Right atrium auricular region (tissue), 2 donors: ENCODE measurements around the gene SH2D2A. TPM values are rescaled to one million over a fixed set of nuclear protein-coding genes. Genes with fewer than 3 reads are reported as not detected.

Experiments used
- DNase-seq: peaks from one replicate; pipeline ENCODE4 v3.0.0-alpha.2; 2019; ENCODE audit warnings: low spot score
- H3K27ac ChIP-seq, 2 donors: fragments of 200-600 bp; sonication (generic); 1 replicate in 1 of 2; 2 replicates in 1 of 2; pipeline ENCODE4 v1.5.1; 2016 to 2019
- H3K27me3 ChIP-seq, 2 donors: fragments of 200-600 bp; sonication (generic); one replicate each; pipeline versions ENCODE4 v1.5.1 to v1.6.0; 2017 to 2019
- H3K36me3 ChIP-seq: fragments of 200-600 bp; sonication (generic); one replicate; pipeline ENCODE4 v1.5.1; 2016
- H3K4me1 ChIP-seq, 2 donors: fragments of 200-600 bp; sonication (generic); one replicate each; pipeline versions ENCODE4 v1.5.1 to v1.6.0; 2017 to 2019
- H3K4me3 ChIP-seq, 2 donors: fragments of 200-600 bp; sonication (generic); 1 replicate in 1 of 2; 2 replicates in 1 of 2; pipeline ENCODE4 v1.5.1; 2017 to 2019; ENCODE audit warnings: mild to moderate bottlenecking in 1 of 2, moderate library complexity in 1 of 2
- H3K9me3 ChIP-seq, 2 donors: fragments of 200-600 bp; sonication (generic); one replicate each; pipeline ENCODE4 v1.5.1; 2019
- total RNA-seq, 2 donors: library from RNA; depleted of rRNA; stranded (reverse); fragments of >200 nt; gene quantifications; one replicate each; pipeline ENCODE4 v1.1.0, GENCODE V29; 2016
- TF ChIP-seq, protein P1 (sequence below), 2 donors: fragments of 200-600 bp; sonication (generic); IDR thresholded peaks; one replicate each; pipeline ENCODE4 v1.5.1; 2019; ENCODE audit warnings: antibody characterized with exemption in 2 of 2

Gene SH2D2A
- total RNA-seq, 2 donors from 2014 or later: 0.30 to 0.98 TPM

DNA sequence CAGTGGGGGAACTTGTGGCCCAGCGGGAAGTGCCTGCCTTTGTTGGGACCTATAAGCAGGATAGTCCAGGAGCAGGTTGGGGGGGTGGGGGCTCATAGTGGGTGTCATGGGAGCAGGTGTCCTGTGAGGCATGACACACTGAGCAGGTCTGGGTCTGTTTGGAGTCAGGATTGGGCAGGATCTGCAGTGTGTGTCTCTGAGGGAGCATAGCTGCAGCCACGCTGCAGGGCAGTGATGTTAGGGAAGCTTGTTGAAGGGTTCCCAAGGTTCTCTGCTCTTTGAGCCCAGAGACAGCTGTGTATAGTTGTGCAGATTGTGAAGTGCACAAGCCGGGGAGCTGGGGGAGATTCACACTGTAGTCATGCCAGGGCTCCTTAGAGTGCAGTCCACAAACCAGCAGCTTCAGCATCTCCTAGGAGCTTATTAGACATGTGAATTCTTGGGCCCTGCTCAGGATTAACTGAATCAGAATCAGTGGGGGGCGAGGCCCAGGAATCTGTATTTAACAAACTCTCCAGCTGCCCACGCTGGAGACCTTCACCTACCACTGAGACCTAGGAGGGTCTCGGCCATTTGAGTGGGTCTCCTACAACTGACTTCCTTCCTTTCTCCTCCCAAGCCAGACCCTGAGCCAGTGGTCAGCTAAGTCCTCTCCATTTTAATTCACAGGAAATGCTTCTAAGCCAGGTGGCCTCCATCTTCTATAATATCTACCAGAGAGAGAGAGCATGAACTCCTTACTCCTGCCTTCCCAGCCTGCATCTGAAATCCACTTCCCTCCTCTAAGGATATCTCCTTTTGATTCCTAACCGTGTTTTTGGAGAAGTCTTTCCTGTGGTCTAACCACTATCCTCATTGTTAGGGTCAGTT is 31.2 kb upstream of the SH2D2A start:
- DNase-seq: no peak
- TF ChIP-seq, protein P1, sequence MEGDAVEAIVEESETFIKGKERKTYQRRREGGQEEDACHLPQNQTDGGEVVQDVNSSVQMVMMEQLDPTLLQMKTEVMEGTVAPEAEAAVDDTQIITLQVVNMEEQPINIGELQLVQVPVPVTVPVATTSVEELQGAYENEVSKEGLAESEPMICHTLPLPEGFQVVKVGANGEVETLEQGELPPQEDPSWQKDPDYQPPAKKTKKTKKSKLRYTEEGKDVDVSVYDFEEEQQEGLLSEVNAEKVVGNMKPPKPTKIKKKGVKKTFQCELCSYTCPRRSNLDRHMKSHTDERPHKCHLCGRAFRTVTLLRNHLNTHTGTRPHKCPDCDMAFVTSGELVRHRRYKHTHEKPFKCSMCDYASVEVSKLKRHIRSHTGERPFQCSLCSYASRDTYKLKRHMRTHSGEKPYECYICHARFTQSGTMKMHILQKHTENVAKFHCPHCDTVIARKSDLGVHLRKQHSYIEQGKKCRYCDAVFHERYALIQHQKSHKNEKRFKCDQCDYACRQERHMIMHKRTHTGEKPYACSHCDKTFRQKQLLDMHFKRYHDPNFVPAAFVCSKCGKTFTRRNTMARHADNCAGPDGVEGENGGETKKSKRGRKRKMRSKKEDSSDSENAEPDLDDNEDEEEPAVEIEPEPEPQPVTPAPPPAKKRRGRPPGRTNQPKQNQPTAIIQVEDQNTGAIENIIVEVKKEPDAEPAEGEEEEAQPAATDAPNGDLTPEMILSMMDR (IDR thresholded peaks at IDR 0.05): no peak
- H3K27ac ChIP-seq: no peak overlapping the region
- peaks cover 0 to 30% of the 10 kb centered on the region in 2 donors for H3K4me1 ChIP-seq
- H3K4me3 ChIP-seq: no peak overlapping the region
- no peaks in the 10 kb centered on the region for H3K9me3 ChIP-seq
- H3K27me3 ChIP-seq: peaks cover 0 to 5% of the 10 kb centered on the region in 2 donors
- H3K36me3 ChIP-seq: no peaks in the 10 kb centered on the region

GRCh38 chr1:156846643-156847042 is 30.0 kb upstream of the SH2D2A start:
- Histone ChIP-seq H3K27ac (no peak overlapping the region), H3K27me3 (peaks cover 0 to 5% of the 10 kb centered on the region in 2 donors), H3K36me3 (no peaks in the 10 kb centered on the region), H3K4me1 (peaks cover 0 to 18% of the 10 kb centered on the region in 2 donors), H3K4me3 (no peak overlapping the region), H3K9me3 (no peaks in the 10 kb centered on the region)
- DNase-seq: no peak
- TF ChIP-seq, protein P1 (IDR thresholded peaks at IDR 0.05): no peak

DNA sequence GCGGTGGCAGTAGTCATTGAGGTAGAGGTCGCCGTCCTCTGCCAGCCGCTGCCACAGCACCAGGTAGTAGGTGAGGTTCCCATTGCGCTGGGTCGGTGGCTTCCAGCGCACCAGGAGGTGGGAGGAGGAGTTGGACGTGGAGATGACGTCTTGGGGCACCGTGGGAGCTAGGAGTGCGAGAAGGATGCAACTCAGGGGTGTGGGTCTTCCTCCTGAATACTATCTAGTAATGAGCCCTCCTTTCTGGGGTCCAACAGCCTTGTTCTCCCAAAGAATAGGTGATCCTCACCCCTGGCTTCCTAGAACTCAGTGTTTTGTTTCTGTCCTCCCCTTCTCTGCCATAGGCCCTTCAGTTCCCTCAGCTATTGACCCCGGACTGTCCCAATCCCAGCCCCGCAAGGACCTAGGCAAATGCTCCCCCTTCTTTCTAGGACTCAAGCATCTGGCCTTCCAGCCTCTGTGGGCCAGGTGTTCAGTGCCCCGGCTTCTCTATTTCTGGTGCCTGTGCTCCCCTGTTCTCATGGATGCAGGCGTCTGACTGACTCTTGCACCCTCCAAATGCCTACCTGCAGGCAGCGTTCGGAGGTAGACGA is 29.4 kb upstream of the SH2D2A start:
- Histone ChIP-seq H3K4me1 (peaks cover 0 to 17% of the 10 kb centered on the region in 2 donors), H3K27me3 (peaks cover 0 to 5% of the 10 kb centered on the region in 2 donors), H3K36me3 (no peaks in the 10 kb centered on the region), H3K27ac (no peak overlapping the region), H3K4me3 (no peak overlapping the region), H3K9me3 (no peaks in the 10 kb centered on the region)
- DNase-seq: no peak
- TF ChIP-seq, protein P1 (IDR thresholded peaks at IDR 0.05): no peak

DNA sequence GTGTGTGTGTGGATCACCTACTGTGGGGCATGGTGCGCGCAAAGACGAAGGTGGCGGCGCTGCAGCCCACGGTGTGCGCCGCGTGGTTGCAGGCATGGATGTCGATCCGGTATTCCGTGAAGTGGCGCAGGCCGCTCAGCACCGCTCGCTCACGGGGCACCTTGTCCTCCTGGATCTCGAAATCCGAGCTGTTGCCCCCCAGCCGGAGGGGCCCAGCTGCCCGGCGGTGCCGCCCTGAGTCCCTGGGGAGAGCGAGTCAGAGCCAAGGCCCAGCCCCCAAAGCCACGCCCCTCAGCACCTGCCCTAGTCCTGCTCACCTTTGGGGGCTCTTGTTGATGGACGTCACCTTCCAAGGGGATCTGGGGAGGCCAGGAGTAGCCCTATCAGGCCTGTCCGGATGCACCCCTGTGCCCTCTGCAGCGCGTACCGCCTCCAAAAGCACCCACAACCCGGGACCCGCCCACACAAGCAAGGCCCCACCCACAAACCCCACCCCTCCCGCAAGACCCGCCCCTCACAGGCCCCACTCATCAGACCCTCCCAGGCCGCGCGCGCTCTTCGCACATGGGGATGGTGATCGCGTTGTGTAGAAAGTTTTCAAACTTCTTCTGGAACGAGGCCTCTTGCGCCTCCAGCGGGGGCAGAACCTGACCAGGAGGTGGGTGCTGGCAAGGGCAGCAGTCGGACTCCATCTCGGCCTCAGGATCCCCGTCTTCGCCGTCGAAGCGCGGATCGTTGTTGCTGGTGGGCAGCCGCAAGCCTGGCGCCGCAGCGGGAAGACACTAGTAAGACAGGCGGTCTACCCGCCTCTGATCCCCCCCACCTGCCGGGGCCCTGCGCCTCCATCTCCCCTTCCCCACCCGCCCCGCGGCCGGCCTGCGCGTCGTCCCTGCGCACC is 28.7 kb upstream of the SH2D2A start:
- TF ChIP-seq, protein P1 (IDR thresholded peaks at IDR 0.05): no peak
- Histone ChIP-seq H3K4me3 (no peak overlapping the region), H3K27ac (no peak overlapping the region), H3K9me3 (no peaks in the 10 kb centered on the region), H3K4me1 (peaks cover 0 to 17% of the 10 kb centered on the region in 2 donors), H3K27me3 (peaks cover 0 to 9% of the 10 kb centered on the region in 2 donors), H3K36me3 (no peaks in the 10 kb centered on the region)
- no peak for DNase-seq

DNA sequence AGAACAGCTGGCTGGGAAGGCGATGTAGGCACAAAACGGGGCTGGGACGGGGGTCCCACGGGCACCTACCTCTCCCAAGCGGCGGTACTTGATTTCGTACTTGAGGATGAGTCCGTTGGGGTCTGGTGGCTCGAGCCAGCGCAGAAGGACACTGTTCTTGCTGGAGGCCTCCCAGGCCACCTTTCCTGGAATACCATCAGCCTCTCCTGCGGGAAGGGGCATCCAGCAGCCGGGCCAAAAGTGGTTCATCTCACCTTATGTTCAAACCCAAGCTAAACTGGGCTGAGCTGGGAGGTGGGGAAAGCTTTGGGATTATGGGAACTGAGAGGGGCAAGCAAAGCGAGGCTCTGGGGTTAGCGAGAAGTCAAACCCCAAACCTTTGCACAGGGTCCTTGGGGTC is 28.0 kb upstream of the SH2D2A start:
- Histone ChIP-seq H3K36me3 (no peaks in the 10 kb centered on the region), H3K4me1 (peaks cover 0 to 17% of the 10 kb centered on the region in 2 donors), H3K27me3 (peaks cover 0 to 10% of the 10 kb centered on the region in 2 donors), H3K4me3 (no peak overlapping the region), H3K9me3 (no peaks in the 10 kb centered on the region), H3K27ac (no peak overlapping the region)
- TF ChIP-seq, protein P1 (IDR thresholded peaks at IDR 0.05): no peak
- no peak for DNase-seq
